NB4 (cell line): ENCODE data around the gene CCDC88C.
"Not testable (repeated sequence)": the region's sequence is repeated elsewhere in the genome, so short reads cannot be mapped to it uniquely, and the experiment has no call there.

Experiments used
- DNase-seq: peaks from one replicate; pipeline ENCODE4 v3.0.0; 2010; ENCODE audit warnings: low read depth
- H3K4me3 ChIP-seq: one replicate; pipeline ENCODE4 v1.5.1; 2011; ENCODE audit warnings: mild to moderate bottlenecking, low read depth, low read length, moderate library complexity
- CTCF ChIP-seq: IDR thresholded peaks from one replicate; pipeline ENCODE4 v1.5.1; 2012; ENCODE audit warnings: low read depth, low read length
- MAX ChIP-seq: IDR thresholded peaks from 2 replicates; pipeline ENCODE4 v1.6.1; 2011; ENCODE audit warnings: low read depth, low read length
- MYC ChIP-seq: IDR thresholded peaks from 2 replicates; pipeline ENCODE4 v1.6.1; 2011; ENCODE audit warnings: low read depth, low read length
- POLR2A ChIP-seq: IDR thresholded peaks from 2 replicates; pipeline ENCODE4 v1.6.1; 2011; ENCODE audit warnings: mild to moderate bottlenecking; ENCODE audit not compliant: insufficient read length; ENCODE audit errors: extremely low read depth

Gene CCDC88C

GRCh38 chr14:91429385-91429784 lies 11.8 kb upstream of the CCDC88C start:
- TF ChIP-seq CTCF (no peak), MAX (no peak), MYC (no peak), POLR2A (no peak)
- no peak for DNase-seq
- H3K4me3 ChIP-seq: no peak overlapping the region

- H3K4me3 ChIP-seq, DNase-seq: not testable (repeated sequence)
These were observed 11.3 kb upstream of the CCDC88C start for GRCh38 chr14:91428931-91429330.

- not testable (repeated sequence) for H3K4me3 ChIP-seq
- DNase-seq: peak; percentile 38
- TF ChIP-seq POLR2A: peak; percentile 34
These were observed 7.9 kb upstream of the CCDC88C start for GRCh38 chr14:91425531-91425944.

GRCh38 chr14:91424813-91425530 lies 7.4 kb upstream of the CCDC88C start:
- TF ChIP-seq MYC: no peak
- no peak for TF ChIP-seq MAX
- TF ChIP-seq CTCF: no peak
- no peak for TF ChIP-seq POLR2A
- H3K4me3 ChIP-seq: no peak overlapping the region
- DNase-seq: no peak

- DNase-seq: no peak
- no peak for TF ChIP-seq POLR2A
- TF ChIP-seq MYC: no peak
- no peak for TF ChIP-seq MAX
- TF ChIP-seq CTCF: no peak
These were observed 3.1 kb upstream of the CCDC88C start for GRCh38 chr14:91420686-91421085.

GRCh38 chr14:91419451-91419850 lies 1.8 kb upstream of the CCDC88C start:
- peak overlapping the region; percentile 55 for H3K4me3 ChIP-seq
- DNase-seq: no peak
- TF ChIP-seq POLR2A (no peak), MAX (no peak)

More at GRCh38 chr14:91420686-91421085, 3.1 kb upstream of the CCDC88C start:
- H3K4me3 ChIP-seq: no peak overlapping the region

- H3K4me3 ChIP-seq: peak overlapping the region; percentile 55
- no peak for DNase-seq
- TF ChIP-seq MYC (no peak), MAX (no peak), CTCF (no peak), POLR2A (no peak)
These were observed 1.4 kb upstream of the CCDC88C start for GRCh38 chr14:91419044-91419397.
